GM20000 (cell line): Measurements from ENCODE around the gene MYL6.

Source experiments
- DNase-seq: peaks from one replicate; pipeline ENCODE4 v3.0.0; 2012; ENCODE audit warnings: low spot score
- CTCF ChIP-seq: IDR thresholded peaks from 2 replicates; pipeline ENCODE4 v1.5.1; 2012; ENCODE audit warnings: mild to moderate bottlenecking, control low read depth; ENCODE audit errors: extremely low read depth, missing control alignments

Gene MYL6

DNA sequence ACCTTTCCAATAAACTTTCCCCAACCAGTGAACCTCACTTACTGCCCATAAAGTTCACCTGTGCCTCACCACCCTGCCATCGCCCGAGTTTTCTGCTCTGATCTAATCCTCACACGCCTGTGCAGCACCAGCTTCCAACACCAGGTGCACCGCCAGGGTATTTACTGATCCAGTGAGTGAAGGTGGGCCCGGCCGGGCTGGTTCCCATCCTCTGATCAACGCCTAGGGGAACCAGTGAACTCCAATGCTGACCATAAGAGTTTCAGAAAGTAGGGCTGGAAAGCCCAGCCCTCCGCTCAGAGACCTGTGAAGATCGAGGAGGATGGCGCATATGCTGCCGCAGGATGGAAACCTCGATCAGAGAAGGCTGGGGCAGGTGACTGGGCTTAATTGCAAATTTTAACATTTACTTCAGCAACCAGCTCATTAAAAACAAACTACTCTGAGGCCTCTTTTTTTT, 6.5 kb upstream of the MYL6 start:
- TF ChIP-seq CTCF = no peak
- peak; percentile 59 for DNase-seq

DNA sequence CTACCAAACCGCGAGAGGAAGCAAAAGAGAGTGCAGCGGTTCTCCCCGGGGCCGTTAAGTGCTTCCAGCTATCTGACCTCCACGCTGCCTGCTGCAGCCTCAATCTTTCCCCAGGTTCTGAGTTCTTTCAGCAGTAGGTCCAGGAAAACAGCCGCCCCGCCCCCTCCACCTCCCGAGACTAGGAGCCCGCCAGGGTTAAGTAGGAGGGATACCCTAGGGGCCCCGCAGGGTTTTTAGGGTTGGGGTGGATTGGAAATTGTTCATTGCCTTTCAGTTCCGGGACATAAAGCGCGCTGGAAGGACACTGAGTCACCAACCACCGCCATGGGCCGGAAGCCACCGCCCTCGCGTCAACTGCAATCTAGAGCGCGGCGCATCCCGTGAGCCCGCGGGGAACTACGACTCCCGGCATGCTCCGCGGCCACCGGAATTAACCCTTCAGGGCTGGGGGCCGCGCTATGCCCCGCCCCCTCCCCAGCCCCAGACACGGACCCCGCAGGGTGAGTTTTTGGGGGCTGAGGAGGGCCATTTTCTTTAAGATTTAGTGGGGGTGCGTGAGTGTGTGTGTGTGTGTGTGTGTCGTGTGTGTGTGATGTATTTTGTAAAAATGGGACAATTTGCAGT, 5.9 kb upstream of the MYL6 start, which contains the start of gene MYL6B:
MYL6B (plus strand) TSS at position 456 of the 624 bp plus-strand sequence. CDS start 1,332 bp downstream, outside the sequence.
- peak; percentile 89 for DNase-seq
- no peak for TF ChIP-seq CTCF

GRCh38 chr12:56152756-56153677, 5.1 kb upstream of the MYL6 start:
- DNase-seq = no peak
- no peak for TF ChIP-seq CTCF

DNA sequence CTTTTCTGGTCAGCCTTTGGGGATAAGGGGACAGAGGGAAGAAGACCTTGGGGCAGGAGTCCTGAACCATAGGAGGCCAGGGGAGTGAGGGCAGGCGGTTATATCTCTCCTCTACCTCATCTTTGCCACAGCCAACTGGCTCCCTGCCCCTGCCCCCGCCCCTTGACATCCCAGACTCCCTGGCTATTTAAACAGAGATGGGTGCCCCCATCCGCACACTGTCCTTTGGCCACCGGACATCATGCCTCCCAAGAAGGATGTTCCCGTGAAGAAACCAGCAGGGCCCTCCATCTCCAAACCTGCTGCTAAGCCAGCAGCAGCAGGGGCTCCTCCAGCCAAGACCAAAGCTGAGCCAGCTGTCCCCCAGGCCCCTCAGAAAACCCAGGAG, 4.5 kb upstream of the MYL6 start:
- no peak for TF ChIP-seq CTCF
- DNase-seq = no peak

DNA sequence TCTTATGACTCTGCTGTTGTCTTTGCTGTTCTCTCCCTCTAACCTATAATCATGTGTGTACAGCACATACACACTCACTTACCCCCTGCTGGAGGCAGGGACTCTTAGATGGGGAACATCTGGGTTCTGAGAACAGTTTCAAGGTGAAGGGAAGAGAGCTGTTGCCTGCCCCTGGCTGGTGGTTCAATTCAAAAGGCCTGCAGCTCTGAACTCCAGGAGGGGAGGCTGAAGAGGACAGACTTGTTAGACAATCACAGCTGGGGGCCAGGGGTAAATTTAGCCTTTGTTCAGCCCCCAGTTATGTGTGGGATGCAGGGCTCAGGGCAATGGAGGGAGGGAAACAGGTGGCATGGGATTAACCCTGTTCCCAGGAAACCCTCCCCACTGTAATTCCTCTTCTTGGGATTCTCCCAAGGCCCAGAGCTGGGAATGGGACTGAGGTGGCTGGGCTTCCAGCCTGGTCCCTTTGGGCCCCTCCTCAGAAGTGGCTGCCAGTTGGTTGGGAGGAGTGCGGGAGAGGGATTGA, 3.9 kb upstream of the MYL6 start:
- DNase-seq = no peak
- TF ChIP-seq CTCF = no peak

DNA sequence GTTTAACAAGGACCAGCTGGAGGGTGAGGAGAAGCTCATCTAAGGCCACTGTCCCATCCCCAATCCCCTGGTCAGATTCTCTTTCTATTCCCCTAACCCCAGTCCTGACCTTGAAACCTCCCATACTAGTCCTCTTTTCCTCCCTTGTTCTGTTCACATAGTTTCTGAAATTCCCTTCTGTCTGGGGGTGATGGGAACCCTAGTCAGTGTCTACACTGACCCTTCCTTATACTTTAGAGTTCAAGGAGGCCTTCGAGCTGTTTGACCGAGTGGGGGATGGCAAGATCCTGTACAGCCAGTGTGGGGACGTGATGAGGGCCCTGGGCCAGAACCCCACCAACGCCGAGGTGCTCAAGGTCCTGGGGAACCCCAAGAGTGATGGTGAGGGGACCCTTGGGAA, 3.3 kb upstream of the MYL6 start:
- DNase-seq = no peak
- no peak for TF ChIP-seq CTCF
